ENCODE measurements around the gene CA5B. TPM values are rescaled to one million over a fixed set of nuclear protein-coding genes. Genes with fewer than 3 reads are reported as not detected.

CA5B gene
- polyA plus RNA-seq, 2 donors: 1.5 to 1.6 TPM

GRCh38 chrX:15808254-15808653 is 70.2 kb downstream of the CA5B start:
- Histone ChIP-seq H3K27me3 (ENCODE audit: control insufficient read depth in 1 of 2, insufficient read depth in 2 of 2, low read length in 2 of 2) (no peaks in the 10 kb centered on the region), H3K4me3 (ENCODE audit: low read depth in 1 of 2, low read length in 2 of 2) (no peak overlapping the region), H3K9me3 (ENCODE audit: control insufficient read depth in 2 of 2, insufficient read depth in 1 of 2, low read depth in 1 of 2, low read length in 1 of 2) (no peaks in the 10 kb centered on the region), H3K27ac (ENCODE audit: low read depth in 2 of 2, low read length in 1 of 2) (no peak overlapping the region), H3K36me3 (ENCODE audit: control insufficient read depth in 2 of 2, insufficient read depth in 2 of 2, low read length in 1 of 2) (peaks cover 0 to 9% of the 10 kb centered on the region in 2 donors), H3K4me1 (ENCODE audit: control insufficient read depth in 2 of 2, insufficient read depth in 2 of 2, low read length in 1 of 2) (no peaks in the 10 kb centered on the region)
- WGBS, 2 donors: 96 to 99% methylated on average over 4 of the region's 4 CpGs

GRCh38 chrX:15812192-15812938 is 74.3 kb downstream of the CA5B start:
- no peak overlapping the region for H3K4me3 ChIP-seq (ENCODE audit: low read depth in 1 of 2, low read length in 2 of 2)
- no peaks in the 10 kb centered on the region for H3K9me3 ChIP-seq (ENCODE audit: control insufficient read depth in 2 of 2, insufficient read depth in 1 of 2, low read depth in 1 of 2, low read length in 1 of 2)
- WGBS, 2 donors: 93 to 95% methylated on average over 8 of the region's 8 CpGs
- H3K27ac ChIP-seq (ENCODE audit: low read depth in 2 of 2, low read length in 1 of 2): no peak overlapping the region
- H3K27me3 ChIP-seq (ENCODE audit: control insufficient read depth in 1 of 2, insufficient read depth in 2 of 2, low read length in 2 of 2): no peaks in the 10 kb centered on the region
- no peaks in the 10 kb centered on the region for H3K4me1 ChIP-seq (ENCODE audit: control insufficient read depth in 2 of 2, insufficient read depth in 2 of 2, low read length in 1 of 2)
- peaks cover 0 to 11% of the 10 kb centered on the region in 2 donors for H3K36me3 ChIP-seq (ENCODE audit: control insufficient read depth in 2 of 2, insufficient read depth in 2 of 2, low read length in 1 of 2)

DNA sequence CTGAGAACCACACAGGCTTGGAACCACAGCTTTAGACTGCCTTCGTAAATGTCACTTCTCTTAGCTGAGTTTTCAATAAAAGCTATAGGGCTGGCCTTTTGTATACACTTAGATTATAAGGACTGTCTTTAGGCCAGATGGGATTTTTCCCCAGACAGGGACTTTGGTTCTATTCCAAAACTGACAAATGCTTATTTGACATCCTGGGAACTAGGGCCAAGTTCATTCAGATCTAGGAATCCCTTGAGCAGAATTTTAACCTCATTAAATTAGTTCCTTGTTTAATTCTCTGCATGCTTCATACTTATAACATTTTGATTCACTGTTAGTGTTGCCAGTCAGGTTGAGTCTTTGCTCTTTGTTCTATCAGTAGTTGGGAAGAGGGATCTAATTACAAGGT is 75.3 kb downstream of the CA5B start:
- Histone ChIP-seq H3K27ac (ENCODE audit: low read depth in 2 of 2, low read length in 1 of 2) (no peak overlapping the region), H3K9me3 (ENCODE audit: control insufficient read depth in 2 of 2, insufficient read depth in 1 of 2, low read depth in 1 of 2, low read length in 1 of 2) (no peaks in the 10 kb centered on the region), H3K4me3 (ENCODE audit: low read depth in 1 of 2, low read length in 2 of 2) (no peak overlapping the region), H3K27me3 (ENCODE audit: control insufficient read depth in 1 of 2, insufficient read depth in 2 of 2, low read length in 2 of 2) (no peaks in the 10 kb centered on the region), H3K36me3 (ENCODE audit: control insufficient read depth in 2 of 2, insufficient read depth in 2 of 2, low read length in 1 of 2) (peaks cover 0 to 7% of the 10 kb centered on the region in 2 donors), H3K4me1 (ENCODE audit: control insufficient read depth in 2 of 2, insufficient read depth in 2 of 2, low read length in 1 of 2) (no peaks in the 10 kb centered on the region)
- 89 to 95% methylated on average over 1 of the region's 1 CpG for WGBS, 2 donors

DNA sequence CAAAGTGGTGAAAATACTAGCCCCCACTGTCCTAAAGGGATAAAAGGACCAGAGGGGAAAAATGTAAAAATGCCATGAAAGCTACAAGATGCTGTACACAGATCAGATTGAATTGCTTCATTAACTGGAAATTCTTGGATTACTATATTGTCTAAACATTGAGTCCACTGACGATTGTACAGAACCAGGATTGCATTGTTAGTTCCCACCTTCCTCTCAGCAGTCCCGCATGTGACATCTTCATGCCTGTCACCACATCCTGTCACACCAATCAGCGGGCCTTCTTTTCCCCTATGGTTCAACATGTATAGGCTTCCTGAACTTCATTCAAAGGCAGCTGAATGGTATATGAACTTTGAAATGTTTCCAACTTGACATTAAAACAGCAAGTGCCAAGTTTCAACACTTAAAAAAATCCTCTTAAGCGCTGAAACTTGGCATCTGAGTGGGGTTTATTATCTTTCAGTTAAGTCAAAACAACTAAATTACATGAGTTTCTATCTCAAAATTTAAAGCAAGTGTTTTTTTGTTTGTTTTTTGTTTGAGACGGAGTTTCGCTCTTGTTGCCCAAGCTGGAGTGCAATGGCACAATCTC is 76.8 kb downstream of the CA5B start:
- H3K27ac ChIP-seq (ENCODE audit: low read depth in 2 of 2, low read length in 1 of 2): no peak overlapping the region
- no peak overlapping the region for H3K4me3 ChIP-seq (ENCODE audit: low read depth in 1 of 2, low read length in 2 of 2)
- H3K36me3 ChIP-seq (ENCODE audit: control insufficient read depth in 2 of 2, insufficient read depth in 2 of 2, low read length in 1 of 2): peaks cover 0 to 4% of the 10 kb centered on the region in 2 donors
- no peaks in the 10 kb centered on the region for H3K4me1 ChIP-seq (ENCODE audit: control insufficient read depth in 2 of 2, insufficient read depth in 2 of 2, low read length in 1 of 2)
- no peaks in the 10 kb centered on the region for H3K27me3 ChIP-seq (ENCODE audit: control insufficient read depth in 1 of 2, insufficient read depth in 2 of 2, low read length in 2 of 2)
- 85% methylated on average over 6 of the region's 6 CpGs for WGBS, 2 donors
- no peaks in the 10 kb centered on the region for H3K9me3 ChIP-seq (ENCODE audit: control insufficient read depth in 2 of 2, insufficient read depth in 1 of 2, low read depth in 1 of 2, low read length in 1 of 2)

DNA sequence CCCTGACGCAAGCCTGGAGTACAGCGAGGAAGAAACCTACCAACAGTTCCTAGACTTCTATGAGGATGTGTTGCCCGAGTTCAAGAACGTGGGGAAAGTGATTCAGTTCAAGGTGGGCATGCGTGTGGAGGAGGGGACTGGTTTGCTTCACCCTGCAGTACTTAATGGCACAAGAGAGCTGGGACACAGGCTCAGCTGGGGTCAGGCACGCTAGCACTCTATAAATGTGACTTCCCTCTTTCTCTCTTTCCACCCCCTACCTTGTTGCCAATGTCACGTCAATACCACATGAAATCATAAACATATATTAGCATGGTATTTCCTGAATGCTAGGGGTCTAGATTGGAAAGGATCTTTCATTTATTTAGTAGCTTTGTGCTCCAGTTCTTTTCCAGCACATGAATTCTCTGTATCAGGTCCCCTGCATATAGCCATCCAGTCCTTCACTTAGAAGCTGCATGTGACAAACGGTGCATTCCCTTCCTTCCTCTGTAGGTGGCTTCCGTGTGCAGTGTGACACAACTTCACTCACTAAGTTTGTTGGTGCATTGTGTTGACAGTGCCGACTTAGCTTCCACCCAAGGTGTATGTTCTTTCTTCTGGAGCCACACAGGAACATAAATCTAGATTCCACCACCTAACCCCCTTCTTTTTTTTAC is 77.8 kb downstream of the CA5B start:
- WGBS, 2 donors: 70 to 83% methylated on average over 10 of the region's 10 CpGs
- no peaks in the 10 kb centered on the region for H3K4me1 ChIP-seq (ENCODE audit: control insufficient read depth in 2 of 2, insufficient read depth in 2 of 2, low read length in 1 of 2)
- H3K4me3 ChIP-seq (ENCODE audit: low read depth in 1 of 2, low read length in 2 of 2): no peak overlapping the region
- no peaks in the 10 kb centered on the region for H3K27me3 ChIP-seq (ENCODE audit: control insufficient read depth in 1 of 2, insufficient read depth in 2 of 2, low read length in 2 of 2)
- no peaks in the 10 kb centered on the region for H3K9me3 ChIP-seq (ENCODE audit: control insufficient read depth in 2 of 2, insufficient read depth in 1 of 2, low read depth in 1 of 2, low read length in 1 of 2)
- H3K27ac ChIP-seq (ENCODE audit: low read depth in 2 of 2, low read length in 1 of 2): no peak overlapping the region
- peaks cover 0 to 4% of the 10 kb centered on the region in 2 donors for H3K36me3 ChIP-seq (ENCODE audit: control insufficient read depth in 2 of 2, insufficient read depth in 2 of 2, low read length in 1 of 2)

GRCh38 chrX:15816438-15816809 is 78.4 kb downstream of the CA5B start:
- H3K4me3 ChIP-seq (ENCODE audit: low read depth in 1 of 2, low read length in 2 of 2): no peak overlapping the region
- no peaks in the 10 kb centered on the region for H3K9me3 ChIP-seq (ENCODE audit: control insufficient read depth in 2 of 2, insufficient read depth in 1 of 2, low read depth in 1 of 2, low read length in 1 of 2)
- H3K27me3 ChIP-seq (ENCODE audit: control insufficient read depth in 1 of 2, insufficient read depth in 2 of 2, low read length in 2 of 2): no peaks in the 10 kb centered on the region
- peaks cover 0 to 2% of the 10 kb centered on the region in 2 donors for H3K36me3 ChIP-seq (ENCODE audit: control insufficient read depth in 2 of 2, insufficient read depth in 2 of 2, low read length in 1 of 2)
- H3K27ac ChIP-seq (ENCODE audit: low read depth in 2 of 2, low read length in 1 of 2): no peak overlapping the region
- WGBS, 2 donors: 71 to 85% methylated on average over 1 of the region's 1 CpG
- H3K4me1 ChIP-seq (ENCODE audit: control insufficient read depth in 2 of 2, insufficient read depth in 2 of 2, low read length in 1 of 2): no peaks in the 10 kb centered on the region

- H3K4me1 ChIP-seq (ENCODE audit: control insufficient read depth in 2 of 2, insufficient read depth in 2 of 2, low read length in 1 of 2): no peaks in the 10 kb centered on the region
- H3K27me3 ChIP-seq (ENCODE audit: control insufficient read depth in 1 of 2, insufficient read depth in 2 of 2, low read length in 2 of 2): no peaks in the 10 kb centered on the region
- WGBS, 2 donors: 64 to 71% methylated on average over 4 of the region's 4 CpGs
- H3K27ac ChIP-seq (ENCODE audit: low read depth in 2 of 2, low read length in 1 of 2): no peak overlapping the region
- no peaks in the 10 kb centered on the region for H3K9me3 ChIP-seq (ENCODE audit: control insufficient read depth in 2 of 2, insufficient read depth in 1 of 2, low read depth in 1 of 2, low read length in 1 of 2)
- H3K36me3 ChIP-seq (ENCODE audit: control insufficient read depth in 2 of 2, insufficient read depth in 2 of 2, low read length in 1 of 2): peaks cover 0 to 2% of the 10 kb centered on the region in 2 donors
- H3K4me3 ChIP-seq (ENCODE audit: low read depth in 1 of 2, low read length in 2 of 2): no peak overlapping the region
Observed at GRCh38 chrX:15816886-15817285, 78.8 kb downstream of the CA5B start.

GRCh38 chrX:15820106-15821073 is 82.3 kb downstream of the CA5B start:
- Histone ChIP-seq H3K4me3 (ENCODE audit: low read depth in 1 of 2, low read length in 2 of 2) (no peak overlapping the region), H3K36me3 (ENCODE audit: control insufficient read depth in 2 of 2, insufficient read depth in 2 of 2, low read length in 1 of 2) (peaks cover 2% of the 10 kb centered on the region in 2 donors), H3K27me3 (ENCODE audit: control insufficient read depth in 1 of 2, insufficient read depth in 2 of 2, low read length in 2 of 2) (no peaks in the 10 kb centered on the region), H3K9me3 (ENCODE audit: control insufficient read depth in 2 of 2, insufficient read depth in 1 of 2, low read depth in 1 of 2, low read length in 1 of 2) (no peaks in the 10 kb centered on the region), H3K4me1 (ENCODE audit: control insufficient read depth in 2 of 2, insufficient read depth in 2 of 2, low read length in 1 of 2) (no peaks in the 10 kb centered on the region), H3K27ac (ENCODE audit: low read depth in 2 of 2, low read length in 1 of 2) (no peak overlapping the region)
- WGBS, 2 donors: 84 to 87% methylated on average over 14 of the region's 14 CpGs

DNA sequence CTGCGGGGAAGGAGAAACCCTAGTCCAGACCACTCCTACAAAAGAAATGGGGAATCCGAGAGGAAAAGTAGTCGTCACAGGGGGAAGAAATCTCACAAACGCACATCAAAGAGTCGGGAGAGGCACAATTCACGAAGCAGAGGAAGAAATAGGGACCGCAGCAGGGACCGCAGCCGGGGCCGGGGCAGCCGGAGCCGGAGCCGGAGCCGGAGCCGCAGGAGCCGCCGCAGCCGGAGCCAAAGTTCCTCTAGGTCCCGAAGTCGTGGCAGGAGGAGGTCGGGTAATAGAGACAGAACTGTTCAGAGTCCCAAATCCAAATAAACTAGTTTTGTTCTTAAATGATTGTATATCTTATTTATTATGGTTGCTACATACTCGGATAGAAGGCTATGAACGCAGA is 84.9 kb downstream of the CA5B start:
- H3K36me3 ChIP-seq (ENCODE audit: control insufficient read depth in 2 of 2, insufficient read depth in 2 of 2, low read length in 1 of 2): peaks cover 0 to 2% of the 10 kb centered on the region in 2 donors
- H3K27ac ChIP-seq (ENCODE audit: low read depth in 2 of 2, low read length in 1 of 2): no peak overlapping the region
- WGBS, 2 donors: 97% methylated on average over 23 of the region's 23 CpGs
- H3K9me3 ChIP-seq (ENCODE audit: control insufficient read depth in 2 of 2, insufficient read depth in 1 of 2, low read depth in 1 of 2, low read length in 1 of 2): no peaks in the 10 kb centered on the region
- no peaks in the 10 kb centered on the region for H3K27me3 ChIP-seq (ENCODE audit: control insufficient read depth in 1 of 2, insufficient read depth in 2 of 2, low read length in 2 of 2)
- H3K4me1 ChIP-seq (ENCODE audit: control insufficient read depth in 2 of 2, insufficient read depth in 2 of 2, low read length in 1 of 2): no peaks in the 10 kb centered on the region
- H3K4me3 ChIP-seq (ENCODE audit: low read depth in 1 of 2, low read length in 2 of 2): no peak overlapping the region
